ENCODE measurements around the gene GPR18.

Gene GPR18

GRCh38 chr13:99258210-99258860, at the start of gene GPR18:
Gene GPR18, minus strand, starts transcription at chr13:99258379. Its CDS starts 2,507 bp downstream, at chr13:99255872.
- intact Hi-C loops (cut with DNase I): no loop called here
- no peak for DNase-seq

DNA sequence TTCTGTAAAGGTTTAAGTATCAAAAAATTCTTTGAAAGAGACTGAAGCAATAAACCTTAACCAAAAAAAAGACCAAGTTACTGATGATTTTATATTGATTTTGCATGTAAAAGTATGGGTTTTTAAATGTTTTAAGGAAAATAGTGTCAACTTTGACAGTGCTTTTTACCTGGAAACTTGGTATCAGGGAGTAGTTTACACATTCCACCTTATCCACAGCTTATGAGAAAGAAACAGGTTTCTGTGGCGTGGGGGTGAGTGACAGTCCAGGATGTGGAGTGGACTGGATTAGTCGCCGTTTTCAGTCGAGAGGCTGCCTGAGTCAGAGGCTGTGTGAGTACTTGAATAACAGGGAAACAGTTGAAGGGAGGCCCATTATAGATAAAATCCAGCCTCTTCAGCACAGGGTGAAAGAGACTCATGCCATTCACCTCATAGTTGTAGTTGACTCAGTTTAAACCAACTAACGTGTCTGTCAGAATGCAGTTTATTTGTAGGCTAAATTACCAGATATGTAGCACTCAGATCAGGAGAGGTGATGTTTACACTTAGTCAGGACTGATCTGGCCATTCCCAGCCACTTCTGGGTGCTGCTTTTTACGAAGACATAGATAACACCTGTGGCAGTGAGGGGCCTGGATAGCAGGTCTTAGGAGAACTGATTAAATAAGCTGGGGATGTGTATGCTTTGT, 49.6 kb upstream of the GPR18 start:
- no peak for DNase-seq
- intact Hi-C loops (cut with DNase I): no loop called here

- intact Hi-C loops (cut with DNase I): no loop called here
- DNase-seq: no peak
Observed at GRCh38 chr13:99307247-99307646, 49.1 kb upstream of the GPR18 start, which contains the start of gene GPR183. Gene GPR183, minus strand, starts transcription at chr13:99307399. Its CDS starts 11,254 bp downstream, at chr13:99296145.

- intact Hi-C loops (cut with DNase I): no loop called here
- DNase-seq: no peak
Observed at GRCh38 chr13:99305566-99305965, 47.4 kb upstream of the GPR18 start.

GRCh38 chr13:99305158-99305557, 47.0 kb upstream of the GPR18 start:
- no peak for DNase-seq
- intact Hi-C loops (cut with DNase I): no loop called here

DNA sequence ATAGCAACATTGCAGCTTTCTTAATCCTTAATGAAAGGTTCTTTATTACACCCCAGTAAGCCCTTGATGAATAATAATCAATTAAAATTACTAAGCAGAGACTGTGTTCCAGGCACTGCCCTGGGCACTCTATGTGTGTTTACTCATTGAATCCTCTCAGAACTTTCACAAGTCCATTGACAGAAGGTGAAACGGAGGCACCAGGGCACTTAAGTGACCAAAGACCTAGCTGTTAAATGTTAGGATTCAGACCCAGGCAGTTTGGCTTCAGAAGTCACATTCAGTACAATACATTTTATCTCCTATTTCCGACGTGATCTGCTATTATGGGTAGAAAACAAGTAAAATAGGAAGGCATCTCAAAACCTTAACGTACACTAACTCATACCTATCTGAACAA, 46.4 kb upstream of the GPR18 start:
- intact Hi-C loops (cut with DNase I): no loop called here
- no peak for DNase-seq

GRCh38 chr13:99303863-99304521, 45.8 kb upstream of the GPR18 start:
- DNase-seq: peak in 5 of 10 donors; percentile 12 to 87 (median 21)
- intact Hi-C loops (cut with DNase I): no loop called here

DNA sequence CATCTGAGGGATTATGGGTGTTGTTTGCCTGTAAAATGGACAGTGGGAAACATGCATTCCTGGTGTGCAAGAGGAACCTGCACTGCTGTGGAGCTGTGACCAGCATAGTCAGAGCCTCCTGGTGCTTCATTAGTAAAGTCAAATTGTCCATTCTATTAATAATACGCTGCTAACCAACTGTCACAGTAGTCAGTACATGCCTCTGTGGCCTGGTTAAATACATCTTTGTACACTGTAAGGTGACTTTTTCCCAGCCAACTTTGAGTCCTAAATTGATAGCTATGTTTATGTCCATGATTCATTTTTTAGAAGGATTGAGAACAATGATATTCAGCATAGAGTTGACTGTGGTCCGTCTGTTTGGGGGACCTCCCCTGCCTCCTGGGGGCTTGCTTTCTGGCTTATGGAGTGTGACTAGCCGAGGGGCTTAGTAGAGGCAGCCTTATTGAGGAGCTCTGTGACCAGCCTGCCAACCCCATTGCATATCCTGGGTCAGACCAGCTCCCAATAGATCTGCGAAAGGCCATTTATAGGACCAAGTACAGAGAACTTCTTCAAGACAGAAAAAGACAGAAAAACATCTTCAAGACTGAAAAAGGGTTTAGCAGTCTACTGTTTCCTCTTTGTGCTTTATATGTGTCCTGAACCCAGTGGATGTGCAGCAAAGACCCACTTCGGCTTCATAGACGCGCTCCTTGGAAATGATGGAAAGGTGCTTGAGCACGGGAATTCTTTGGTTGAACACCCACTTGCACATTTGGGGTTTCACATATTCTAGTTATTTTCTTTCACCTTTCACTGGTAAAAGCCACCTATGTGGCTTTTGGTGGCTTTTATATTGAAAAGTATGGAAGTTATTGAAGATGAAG, 44.7 kb upstream of the GPR18 start:
- DNase-seq: no peak
- intact Hi-C loops (cut with DNase I): no loop called here

- no peak for DNase-seq
- intact Hi-C loops (cut with DNase I): no loop called here
Observed at GRCh38 chr13:99301913-99302636, 43.9 kb upstream of the GPR18 start.

DNA sequence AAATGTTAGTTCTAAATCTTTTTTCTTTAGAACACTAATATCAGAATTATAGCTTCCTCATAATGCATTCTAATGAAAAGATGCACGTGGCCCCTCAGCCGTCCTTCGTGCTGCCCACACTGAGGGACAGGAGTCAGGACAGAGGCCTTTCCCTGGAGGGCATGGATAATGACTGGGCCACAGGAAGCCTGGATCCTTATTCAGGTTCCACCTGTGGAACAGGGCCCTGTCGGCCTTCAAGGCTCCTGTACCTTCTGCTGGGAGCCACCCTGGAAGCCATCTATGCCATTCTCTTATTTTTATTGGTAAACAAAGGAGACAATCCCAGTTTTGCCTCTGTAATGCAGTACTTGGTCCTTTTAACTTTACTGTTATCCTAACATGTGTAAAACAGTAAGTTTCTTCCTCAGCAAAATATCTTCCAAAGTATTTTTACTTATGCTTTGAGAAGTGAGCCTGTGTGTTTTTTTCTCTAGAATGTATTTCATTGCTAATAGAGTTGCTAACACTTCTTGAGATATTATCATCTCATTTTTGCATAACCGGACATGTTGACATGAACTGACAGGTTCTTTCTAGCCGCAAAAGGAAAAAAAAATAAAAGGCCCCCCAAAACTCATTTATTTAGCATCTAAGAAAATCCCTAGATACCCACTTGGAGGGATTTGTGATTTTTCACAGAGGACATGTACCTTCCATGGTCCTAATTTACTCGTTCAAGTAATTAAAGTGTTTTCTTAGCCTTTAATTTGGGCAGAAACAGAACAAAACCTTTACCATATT, 43.1 kb upstream of the GPR18 start:
- intact Hi-C loops (cut with DNase I): no loop called here
- DNase-seq: no peak

DNA sequence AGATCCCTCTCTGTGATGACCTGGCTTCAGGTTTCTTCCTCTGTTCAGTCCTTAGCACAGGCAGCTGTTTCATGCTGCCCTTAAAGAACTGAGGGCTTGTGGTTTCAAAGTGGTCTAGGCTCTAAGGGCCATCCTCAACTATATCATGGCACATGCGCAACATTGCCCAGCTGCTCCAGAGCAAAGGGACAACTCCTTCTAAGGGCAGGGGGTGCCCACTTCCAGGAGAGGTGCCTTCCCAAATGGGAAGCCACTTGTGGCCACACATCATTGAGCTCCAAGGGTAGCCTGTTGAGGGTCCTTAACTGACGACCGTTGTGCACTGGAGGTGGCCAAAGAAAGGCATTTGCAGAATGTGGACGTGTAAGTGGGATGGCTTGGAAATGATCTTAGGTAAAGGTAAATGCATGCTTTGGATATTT, 41.8 kb upstream of the GPR18 start:
- intact Hi-C loops (cut with DNase I): no loop called here
- no peak for DNase-seq

- DNase-seq: no peak
- intact Hi-C loops (cut with DNase I): no loop called here
Observed at GRCh38 chr13:99299256-99299919, 41.2 kb upstream of the GPR18 start.

DNA sequence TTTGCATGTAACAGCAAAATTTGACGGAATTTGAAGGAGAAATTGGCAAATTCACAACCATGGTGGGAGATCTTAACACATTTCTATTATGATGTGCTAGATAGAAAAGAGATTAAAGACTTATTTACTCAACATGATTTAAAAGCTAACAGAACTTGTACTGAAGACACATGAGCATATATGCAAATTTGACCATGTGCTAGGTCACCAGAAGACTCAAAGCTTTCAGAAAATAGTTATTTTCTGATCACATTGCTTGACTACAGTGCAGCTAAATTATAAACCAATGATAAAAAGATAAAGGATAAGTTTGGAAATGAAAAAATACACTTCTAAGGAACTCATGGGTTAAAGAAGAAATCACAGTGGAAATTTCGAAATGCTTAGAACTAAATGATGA, 39.9 kb upstream of the GPR18 start:
- DNase-seq: no peak
- intact Hi-C loops (cut with DNase I): no loop called here

DNA sequence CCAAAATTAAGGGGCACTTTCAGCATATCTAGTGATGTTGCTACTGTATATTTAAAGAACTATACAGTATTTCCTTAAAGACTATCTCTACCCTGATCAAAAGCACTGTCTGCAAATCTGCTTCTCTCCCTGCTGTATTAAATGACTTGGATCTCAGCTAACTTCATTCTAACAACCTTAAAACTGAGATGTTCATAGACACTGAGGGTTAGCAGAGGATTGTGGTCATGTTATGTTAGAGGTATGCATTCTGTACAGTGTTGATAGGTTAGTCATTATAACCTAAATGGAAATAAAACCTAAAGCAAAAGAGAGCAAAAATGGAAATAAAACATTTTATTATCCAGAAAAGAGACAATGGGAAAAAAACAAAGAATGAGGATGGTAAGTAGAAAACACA, 39.2 kb upstream of the GPR18 start:
- intact Hi-C loops (cut with DNase I): no loop called here
- no peak for DNase-seq

GRCh38 chr13:99296398-99296797, 38.2 kb upstream of the GPR18 start:
- intact Hi-C loops (cut with DNase I): no loop called here
- no peak for DNase-seq

- intact Hi-C loops (cut with DNase I): no loop called here
- DNase-seq: no peak
Observed at GRCh38 chr13:99295488-99296252, 37.5 kb upstream of the GPR18 start.

- intact Hi-C loops (cut with DNase I): no loop called here
- no peak for DNase-seq
Observed at GRCh38 chr13:99294958-99295357, 36.8 kb upstream of the GPR18 start.

- DNase-seq: no peak
- intact Hi-C loops (cut with DNase I): no loop called here
Observed at GRCh38 chr13:99294198-99294597, 36.0 kb upstream of the GPR18 start.
